OCI-LY3 (cell line): ENCODE measurements around the gene PAMR1.

Experiments used
- CTCF ChIP-seq: fragments of 200-600, 300-600 bp; sonication (generic); IDR thresholded peaks from 2 replicates; pipeline ENCODE4 v1.5.1; 2014; ENCODE audit warnings: antibody characterized with exemption, low read length, low read depth
- EZH2phosphoT487 ChIP-seq: fragments of 200-600 bp; shearing (Covaris generic); IDR thresholded peaks from 2 replicates; pipeline ENCODE4 v1.6.1; 2018; ENCODE audit warnings: antibody characterized with exemption, mixed run types, low read depth

GRCh38 chr11:35470616-35471015, 54.8 kb downstream of the PAMR1 start:
- no peak for TF ChIP-seq CTCF
- TF ChIP-seq EZH2phosphoT487, result no peak
